ENCODE results near the gene ASTN2.

Gene ASTN2

GRCh38 chr9:117414906-117415331, at the start of gene ASTN2:
Gene ASTN2, minus strand, starts transcription at chr9:117415057. Its CDS starts 119 bp downstream, at chr9:117414938.
- peak; percentile 57 for DNase-seq (ENCODE audit: low spot score)

GRCh38 chr9:117462861-117463260, 48.0 kb upstream of the ASTN2 start:
- DNase-seq (ENCODE audit: low spot score) = no peak

- DNase-seq (ENCODE audit: low spot score) = no peak
Observed at GRCh38 chr9:117461386-117461785, 46.5 kb upstream of the ASTN2 start.

GRCh38 chr9:117460743-117461142, 45.9 kb upstream of the ASTN2 start:
- no peak for DNase-seq (ENCODE audit: low spot score)

- no peak for DNase-seq (ENCODE audit: low spot score)
Observed at GRCh38 chr9:117459913-117460312, 45.1 kb upstream of the ASTN2 start.

GRCh38 chr9:117458066-117458465, 43.2 kb upstream of the ASTN2 start:
- DNase-seq (ENCODE audit: low spot score) = no peak

- no peak for DNase-seq (ENCODE audit: low spot score)
Observed at GRCh38 chr9:117454711-117455110, 39.9 kb upstream of the ASTN2 start.

- no peak for DNase-seq (ENCODE audit: low spot score)
Observed at GRCh38 chr9:117453737-117454136, 38.9 kb upstream of the ASTN2 start.

- DNase-seq (ENCODE audit: low spot score) = no peak
Observed at GRCh38 chr9:117451311-117451710, 36.5 kb upstream of the ASTN2 start.

GRCh38 chr9:117448066-117448465, 33.2 kb upstream of the ASTN2 start:
- DNase-seq (ENCODE audit: low spot score) = no peak

GRCh38 chr9:117445631-117446030, 30.8 kb upstream of the ASTN2 start:
- DNase-seq (ENCODE audit: low spot score) = no peak

- no peak for DNase-seq (ENCODE audit: low spot score)
Observed at GRCh38 chr9:117444501-117444900, 29.6 kb upstream of the ASTN2 start.

GRCh38 chr9:117437283-117437682, 22.4 kb upstream of the ASTN2 start:
- no peak for DNase-seq (ENCODE audit: low spot score)

- no peak for DNase-seq (ENCODE audit: low spot score)
Observed at GRCh38 chr9:117435630-117436261, 20.9 kb upstream of the ASTN2 start.

GRCh38 chr9:117434566-117434965, 19.7 kb upstream of the ASTN2 start:
- DNase-seq (ENCODE audit: low spot score) = no peak

- no peak for DNase-seq (ENCODE audit: low spot score)
Observed at GRCh38 chr9:117430813-117431212, 16.0 kb upstream of the ASTN2 start.

- DNase-seq (ENCODE audit: low spot score) = no peak
Observed at GRCh38 chr9:117427357-117427913, 12.6 kb upstream of the ASTN2 start.

GRCh38 chr9:117425566-117425965, 10.7 kb upstream of the ASTN2 start:
- DNase-seq (ENCODE audit: low spot score) = no peak

- DNase-seq (ENCODE audit: low spot score) = no peak
Observed at GRCh38 chr9:117424291-117424690, 9.4 kb upstream of the ASTN2 start.

GRCh38 chr9:117418111-117418510, 3.3 kb upstream of the ASTN2 start:
- DNase-seq (ENCODE audit: low spot score) = no peak

GRCh38 chr9:117416856-117417255, 2.0 kb upstream of the ASTN2 start:
- DNase-seq (ENCODE audit: low spot score) = no peak

GRCh38 chr9:117415358-117415914, 579 bp upstream of the ASTN2 start:
- no peak for DNase-seq (ENCODE audit: low spot score)

- DNase-seq (ENCODE audit: low spot score) = peak; percentile 38
Observed at GRCh38 chr9:117414220-117414905, 494 bp downstream of the ASTN2 start.
